NCI-H1417 (cell line): ENCODE measurements around the gene CCDC34.
"Not testable (repeated sequence)": the region's sequence is repeated elsewhere in the genome, so short reads cannot be mapped to it uniquely, and the experiment has no call there.

Experiments
- DNase-seq, 3 experiments: peaks; one replicate each; lab custom pipeline; 2025; lab: John Stamatoyannopoulos, UW

The CCDC34 gene

DNA sequence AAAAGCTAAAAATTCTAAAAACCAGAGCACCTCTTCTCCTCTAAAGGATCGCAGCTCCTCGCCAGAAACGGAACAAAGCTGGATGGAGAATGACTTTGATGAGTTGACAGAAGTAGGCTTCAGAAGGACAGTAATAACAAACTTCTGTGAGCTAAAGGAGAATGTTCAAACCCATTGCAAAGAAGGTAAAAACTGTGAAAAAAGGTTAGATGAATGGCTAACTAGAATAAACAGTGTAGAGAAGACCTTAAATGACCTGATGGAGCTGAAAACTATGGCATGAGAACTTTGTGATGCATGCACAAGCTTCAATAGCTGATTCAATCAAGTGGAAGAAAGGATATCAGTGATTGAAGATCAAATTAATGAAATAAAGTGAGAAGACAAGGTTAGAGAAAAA, 40.8 kb downstream of the CCDC34 start:
- not testable (repeated sequence) for DNase-seq

DNA sequence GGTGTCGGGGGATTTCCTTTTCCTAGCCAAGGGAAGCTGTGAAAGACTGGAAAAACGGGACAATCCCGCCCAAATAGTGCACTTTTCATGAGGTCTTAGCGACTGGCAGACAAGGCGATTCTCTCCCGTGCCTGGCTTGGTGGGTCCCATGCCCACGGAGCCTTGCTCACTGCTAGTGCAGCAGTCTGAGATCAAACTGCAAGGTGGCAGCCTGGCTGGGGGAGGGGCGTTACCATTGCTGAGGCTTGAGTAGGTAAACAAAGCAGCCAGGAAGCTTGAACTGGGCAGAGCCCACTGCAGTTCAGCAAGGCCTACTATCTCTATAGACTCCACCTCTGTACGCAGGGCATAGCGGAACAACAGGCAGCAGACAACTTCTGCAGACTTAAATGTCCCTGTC, 41.7 kb downstream of the CCDC34 start:
- not testable (repeated sequence) for DNase-seq

DNA sequence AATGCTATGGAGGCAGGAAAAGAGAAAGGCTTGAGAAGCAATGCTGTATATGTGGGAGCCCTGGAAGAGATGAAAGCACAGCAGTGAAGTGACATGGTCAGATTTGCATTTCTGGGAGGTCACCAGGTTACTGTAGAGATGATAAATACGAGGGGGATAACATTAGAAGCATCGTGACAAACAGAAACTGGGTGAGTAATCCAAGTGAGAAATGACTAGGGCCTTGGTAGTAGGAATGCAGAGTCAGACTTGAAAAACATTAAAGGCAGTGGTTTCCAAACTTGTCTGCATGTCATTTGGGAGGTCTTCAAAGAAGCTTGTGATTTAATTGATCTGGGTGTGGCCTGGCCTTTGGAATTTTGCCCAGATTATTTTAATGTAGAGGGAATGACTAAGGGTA, 43.9 kb downstream of the CCDC34 start:
- DNase-seq = no peak

DNA sequence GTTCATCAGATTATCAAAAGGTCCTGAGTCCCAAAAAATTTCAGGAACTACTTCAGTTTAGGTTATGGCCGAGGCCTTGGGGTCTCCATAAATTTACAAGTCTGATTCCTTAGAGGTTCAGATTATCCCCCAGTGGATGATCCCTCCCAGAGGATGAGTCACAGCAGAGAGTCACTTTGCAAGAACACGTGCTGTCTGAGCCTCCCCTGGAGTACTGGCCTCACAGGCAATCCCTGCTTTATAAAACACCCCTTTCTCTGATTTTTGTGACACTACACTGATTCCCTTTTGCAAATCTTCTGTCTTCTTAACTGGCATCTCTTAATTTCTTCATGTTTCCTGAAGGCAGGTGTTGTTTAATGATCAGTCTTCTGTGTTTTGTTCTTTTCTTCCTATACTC, 45.3 kb downstream of the CCDC34 start:
- DNase-seq = no peak

DNA sequence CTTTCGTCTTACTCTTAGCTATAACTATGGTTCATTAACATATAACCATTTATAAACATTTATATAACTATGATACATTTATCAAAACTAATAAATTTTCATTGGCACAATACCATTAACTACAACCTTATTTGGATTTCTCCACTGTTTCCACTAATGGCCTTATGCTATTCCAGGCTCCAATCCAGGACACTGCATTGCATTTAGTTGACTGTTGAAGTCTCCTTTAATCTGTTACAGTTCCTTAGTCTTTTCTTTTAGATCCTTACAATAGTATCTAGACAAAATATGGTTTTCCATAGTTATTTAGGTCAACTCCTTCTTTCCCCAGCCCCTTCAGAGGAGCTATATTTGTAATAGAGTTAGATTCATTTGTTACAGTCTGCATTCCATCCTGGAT, 47.2 kb downstream of the CCDC34 start:
- DNase-seq = no peak

DNA sequence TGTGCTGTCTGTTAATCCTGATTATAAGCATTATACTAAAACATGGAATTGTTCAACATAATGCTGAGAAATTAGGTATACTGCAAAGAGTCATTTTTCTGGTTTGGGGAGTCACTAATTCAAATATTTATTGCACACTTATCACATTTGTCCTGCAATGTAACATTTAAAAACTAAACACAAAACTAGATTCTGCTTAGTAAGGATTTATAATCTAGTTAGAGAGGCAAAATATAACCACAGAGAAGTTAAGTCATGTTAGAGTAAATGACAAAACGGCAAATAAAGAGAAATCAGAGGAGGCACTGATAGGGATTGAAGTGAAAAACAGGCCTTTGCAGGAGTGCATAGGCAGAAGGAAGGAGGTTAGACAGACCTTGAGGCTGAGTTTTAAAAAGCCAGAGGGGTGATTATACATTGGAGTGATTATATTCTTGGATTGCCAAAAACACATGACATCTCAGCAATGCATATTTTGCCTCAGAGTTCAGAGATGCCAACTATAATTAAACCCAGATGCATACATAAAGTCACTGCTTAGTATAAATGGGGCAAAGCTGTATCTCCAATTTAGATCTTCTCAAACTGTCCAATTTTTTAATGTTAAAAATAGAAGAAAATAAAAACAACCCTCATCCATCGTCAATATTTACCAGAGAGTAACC, 49.7 kb downstream of the CCDC34 start:
- DNase-seq = no peak

DNA sequence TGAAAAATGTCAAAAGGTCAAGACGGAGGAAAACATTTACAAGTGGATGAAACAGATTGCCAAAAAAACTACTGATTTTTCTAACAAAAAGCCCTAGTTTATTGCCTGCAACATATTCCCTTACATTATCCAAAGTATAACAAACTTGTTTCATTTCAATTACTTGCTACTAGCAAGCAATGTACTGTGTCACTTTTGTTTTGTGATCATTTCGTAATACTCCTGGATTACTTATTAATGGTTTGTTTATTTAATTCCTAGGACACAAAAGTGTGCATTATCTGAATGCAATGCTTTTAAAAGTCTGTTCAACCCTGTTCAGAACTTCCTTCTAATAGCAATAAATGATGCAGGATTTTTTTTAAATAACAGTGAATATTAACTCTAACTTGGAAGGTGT, 50.9 kb downstream of the CCDC34 start:
- DNase-seq = no peak

DNA sequence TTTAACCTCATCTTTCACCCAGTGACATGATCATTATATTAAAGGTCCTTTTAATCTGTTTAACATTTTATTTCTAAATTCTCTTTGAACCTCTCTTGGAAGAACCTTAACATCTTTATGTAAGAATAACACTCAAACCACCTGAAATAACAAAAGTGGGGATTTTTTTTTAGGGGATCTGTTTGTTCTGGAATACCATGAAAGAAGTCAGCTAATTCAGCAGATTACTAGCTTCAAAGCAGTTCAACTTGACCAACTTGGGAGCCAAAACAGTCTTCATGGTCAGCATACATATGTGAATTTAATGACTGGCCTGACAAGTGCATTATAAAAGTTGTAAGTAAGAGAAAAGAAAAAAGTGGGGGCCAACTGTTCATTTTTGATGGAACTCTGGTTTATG, 52.3 kb downstream of the CCDC34 start:
- no peak for DNase-seq

DNA sequence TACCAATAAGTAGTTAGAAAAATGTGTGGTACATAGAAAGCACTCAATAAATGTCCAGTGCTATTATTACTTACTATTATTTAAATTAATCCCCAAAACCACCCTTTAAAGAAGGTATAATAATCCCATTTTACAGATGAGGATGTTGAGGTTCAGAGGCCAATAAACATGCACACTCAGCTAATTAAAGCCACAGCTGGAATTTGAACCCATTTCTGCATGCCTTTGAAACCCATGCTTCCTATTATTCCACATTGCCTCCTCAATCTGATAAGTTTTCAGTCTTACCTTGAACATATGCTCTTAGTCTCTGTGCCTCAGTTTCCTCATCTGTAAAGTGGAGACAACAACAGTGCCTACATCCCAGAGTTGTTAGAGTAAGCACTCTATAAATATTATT, 52.8 kb downstream of the CCDC34 start:
- DNase-seq = no peak

DNA sequence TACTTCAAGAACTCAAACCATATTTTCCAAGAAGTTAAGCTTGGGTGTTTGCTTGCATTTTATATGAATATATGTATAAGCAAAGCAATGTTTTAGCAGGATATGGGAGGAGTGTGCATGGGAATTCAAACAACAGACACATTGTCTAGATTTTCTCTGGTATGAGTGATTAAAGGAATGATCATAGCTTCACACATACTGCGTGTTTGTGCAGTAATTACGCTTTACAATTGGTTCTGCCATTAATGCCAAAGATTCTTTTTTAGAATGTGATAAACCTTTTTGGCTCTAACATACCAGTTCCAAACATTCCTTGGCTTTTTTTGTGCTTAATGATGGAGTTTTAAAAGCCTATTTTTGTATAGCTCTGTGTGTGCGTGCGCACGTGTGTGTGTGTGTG, 54.0 kb downstream of the CCDC34 start:
- DNase-seq = no peak

DNA sequence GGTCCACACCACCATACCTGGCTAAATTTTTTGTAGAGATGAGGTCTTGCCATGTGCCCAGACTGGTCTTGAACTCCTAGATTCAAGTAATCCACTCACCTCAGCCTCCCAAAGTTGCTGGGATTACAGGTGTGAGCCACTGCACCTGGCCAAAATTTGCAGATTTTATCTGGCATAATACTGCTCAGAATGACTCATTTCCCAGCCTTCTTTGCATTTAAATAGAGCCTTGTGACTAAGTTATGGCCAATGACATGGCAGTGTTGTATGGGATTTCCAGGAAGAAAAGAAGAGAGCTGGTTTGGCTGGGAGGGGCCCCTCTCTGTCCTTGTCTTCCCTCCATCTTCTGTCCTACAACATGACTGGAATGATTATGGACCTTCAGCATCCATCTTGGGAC, 55.8 kb downstream of the CCDC34 start:
- DNase-seq = no peak

DNA sequence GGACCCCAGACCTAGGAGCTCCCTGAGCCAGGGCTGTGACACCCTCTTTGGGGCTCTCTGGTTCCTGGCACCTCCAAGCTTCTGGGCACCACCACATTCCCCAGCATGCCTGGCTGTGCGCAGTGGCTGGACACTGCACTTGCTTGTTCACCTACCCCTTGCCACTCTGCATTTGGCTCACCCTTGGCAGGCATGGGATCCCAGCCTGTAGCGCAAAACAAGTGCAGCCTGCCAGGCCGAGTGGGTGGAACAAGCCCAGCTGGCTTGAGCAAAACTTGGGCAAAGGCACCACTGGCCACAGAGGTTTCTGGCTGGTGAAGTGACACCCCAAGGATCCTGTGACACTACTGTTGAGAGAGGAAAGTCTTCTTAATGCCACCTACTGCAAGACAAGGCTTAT, 57.3 kb downstream of the CCDC34 start:
- DNase-seq = no peak

DNA sequence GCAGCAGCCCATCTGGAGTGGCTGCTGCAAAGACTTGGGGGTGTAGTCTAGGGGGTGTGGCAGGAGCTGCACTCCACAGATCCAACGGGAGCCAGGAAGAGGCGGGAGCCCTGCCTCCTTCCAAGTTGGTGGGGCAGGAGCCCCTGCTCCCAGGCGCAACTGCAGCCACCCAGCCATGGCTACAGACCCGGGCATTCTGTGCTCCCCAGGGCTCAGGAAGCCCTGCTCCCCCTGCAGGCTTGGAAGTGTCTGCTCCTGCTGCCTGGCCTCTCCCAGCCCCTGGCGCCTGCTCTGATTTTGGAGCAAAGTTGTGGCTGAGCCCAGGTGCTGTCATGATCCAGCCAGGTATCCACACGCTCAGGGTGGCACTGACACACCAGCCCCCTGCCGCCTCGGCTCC, 58.5 kb downstream of the CCDC34 start:
- DNase-seq = no peak

DNA sequence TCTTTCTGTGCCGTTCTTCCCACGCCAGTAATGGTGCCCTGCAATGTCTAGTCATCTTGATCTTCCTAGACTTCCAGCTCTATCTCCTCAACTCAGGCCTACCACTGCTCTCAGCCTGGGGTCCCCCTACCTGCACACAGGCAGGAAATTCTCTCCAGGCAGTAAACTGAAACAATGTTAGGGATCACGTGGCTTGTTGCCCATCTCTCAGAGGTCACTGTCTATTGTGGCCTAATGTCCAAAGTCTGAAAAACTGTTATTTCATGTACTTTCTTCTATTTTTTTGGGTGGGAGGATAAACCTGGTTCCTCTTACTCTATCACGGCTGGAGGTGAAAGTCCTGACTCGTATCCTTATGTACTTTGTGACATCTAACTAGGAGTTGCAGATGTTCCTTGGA, 59.1 kb downstream of the CCDC34 start:
- no peak for DNase-seq

DNA sequence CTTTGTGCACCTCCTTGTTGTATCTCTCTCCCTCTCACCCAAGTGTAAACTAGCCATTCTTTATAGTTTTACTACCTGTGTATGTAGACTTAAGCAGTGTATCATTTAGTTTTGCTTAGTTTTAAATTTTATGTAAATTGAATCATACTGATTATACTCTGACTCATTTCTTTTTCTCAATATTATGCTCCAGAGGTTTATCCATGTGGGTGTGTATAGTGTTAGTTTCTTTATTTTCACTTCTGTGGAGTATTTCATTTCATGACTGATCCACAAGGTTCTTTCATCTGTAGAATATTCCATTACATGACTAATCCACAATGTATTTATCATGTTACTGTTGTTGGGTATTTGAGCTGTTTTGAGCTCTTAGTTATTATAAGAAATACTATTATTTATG, 62.0 kb downstream of the CCDC34 start:
- no peak for DNase-seq

DNA sequence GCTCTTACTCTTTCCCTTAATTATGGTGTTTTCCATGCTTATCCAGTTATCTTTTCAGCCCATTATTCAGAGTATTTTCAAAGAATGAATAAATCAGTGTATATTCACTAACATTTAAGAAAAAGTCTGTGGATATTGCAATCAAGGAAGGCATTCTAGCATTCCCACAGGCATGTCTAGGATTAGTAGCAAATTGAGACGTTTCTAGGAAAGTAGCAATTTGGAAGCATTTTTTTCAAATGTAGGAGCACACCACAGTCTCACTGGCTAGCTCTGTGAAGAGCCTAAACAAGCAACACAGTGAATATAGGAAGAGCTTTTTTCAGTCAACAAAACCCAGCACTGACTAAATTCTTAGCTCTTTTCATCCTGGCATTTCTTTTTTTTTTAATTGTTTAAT, 65.4 kb downstream of the CCDC34 start:
- no peak for DNase-seq

DNA sequence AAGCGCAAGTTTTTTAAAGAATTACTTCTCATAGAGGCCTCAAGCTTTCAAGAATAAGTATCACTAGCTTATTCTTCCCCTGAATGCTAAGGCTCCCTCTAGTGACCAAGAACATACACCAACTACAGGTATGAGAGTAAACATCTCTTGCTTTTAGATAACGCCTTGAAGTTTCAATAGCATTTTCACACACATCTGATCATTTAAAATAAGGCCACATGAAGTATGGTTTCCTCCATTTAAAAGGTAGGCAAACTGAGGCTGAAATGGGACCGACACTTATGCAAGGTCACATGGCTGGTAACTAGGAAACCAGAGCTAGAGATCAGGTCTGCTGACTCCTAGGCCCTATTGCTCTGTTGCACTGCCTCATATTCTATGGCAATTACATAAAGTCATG, 66.5 kb downstream of the CCDC34 start:
- DNase-seq = peak; percentile 19 to 72 (median 56)

DNA sequence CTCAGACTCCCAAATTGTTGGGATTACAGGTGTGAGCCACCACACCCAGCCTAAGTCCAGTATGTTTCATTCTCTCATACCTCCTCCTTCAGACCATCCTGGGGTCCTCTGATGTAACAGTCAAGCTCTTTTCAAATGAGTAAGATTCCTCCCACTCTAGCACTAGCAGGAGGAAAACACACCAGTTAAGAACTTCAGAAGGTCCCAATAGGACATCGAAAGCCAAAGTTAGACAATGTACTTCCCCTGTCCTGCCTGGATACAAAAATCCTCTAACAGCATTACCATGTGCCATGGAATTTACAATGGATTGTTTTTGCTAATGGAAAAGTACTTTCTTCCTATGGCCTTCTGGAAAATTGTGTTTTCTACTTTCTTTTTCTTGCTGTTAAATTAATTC, 67.1 kb downstream of the CCDC34 start:
- no peak for DNase-seq

DNA sequence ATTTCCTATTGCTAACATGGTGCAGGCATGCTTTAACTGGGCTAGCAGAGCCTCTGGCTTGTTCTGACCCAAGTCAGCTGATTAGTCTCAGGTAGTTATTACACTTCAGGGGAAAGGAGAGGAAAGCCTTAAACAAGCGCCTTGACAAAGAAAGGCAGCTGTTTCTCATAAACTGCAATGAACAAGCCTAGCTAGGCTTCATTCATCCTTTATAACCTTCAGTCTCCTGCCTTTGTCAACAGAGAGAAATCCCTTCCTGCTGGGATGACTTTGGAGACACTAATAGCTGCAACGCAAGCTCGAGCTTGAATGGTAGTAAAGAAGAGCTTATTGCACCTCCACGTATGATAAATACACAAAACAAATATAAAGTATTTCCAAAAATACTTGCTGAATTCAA, 68.4 kb downstream of the CCDC34 start:
- peak; percentile 25 to 78 (median 39) for DNase-seq

DNA sequence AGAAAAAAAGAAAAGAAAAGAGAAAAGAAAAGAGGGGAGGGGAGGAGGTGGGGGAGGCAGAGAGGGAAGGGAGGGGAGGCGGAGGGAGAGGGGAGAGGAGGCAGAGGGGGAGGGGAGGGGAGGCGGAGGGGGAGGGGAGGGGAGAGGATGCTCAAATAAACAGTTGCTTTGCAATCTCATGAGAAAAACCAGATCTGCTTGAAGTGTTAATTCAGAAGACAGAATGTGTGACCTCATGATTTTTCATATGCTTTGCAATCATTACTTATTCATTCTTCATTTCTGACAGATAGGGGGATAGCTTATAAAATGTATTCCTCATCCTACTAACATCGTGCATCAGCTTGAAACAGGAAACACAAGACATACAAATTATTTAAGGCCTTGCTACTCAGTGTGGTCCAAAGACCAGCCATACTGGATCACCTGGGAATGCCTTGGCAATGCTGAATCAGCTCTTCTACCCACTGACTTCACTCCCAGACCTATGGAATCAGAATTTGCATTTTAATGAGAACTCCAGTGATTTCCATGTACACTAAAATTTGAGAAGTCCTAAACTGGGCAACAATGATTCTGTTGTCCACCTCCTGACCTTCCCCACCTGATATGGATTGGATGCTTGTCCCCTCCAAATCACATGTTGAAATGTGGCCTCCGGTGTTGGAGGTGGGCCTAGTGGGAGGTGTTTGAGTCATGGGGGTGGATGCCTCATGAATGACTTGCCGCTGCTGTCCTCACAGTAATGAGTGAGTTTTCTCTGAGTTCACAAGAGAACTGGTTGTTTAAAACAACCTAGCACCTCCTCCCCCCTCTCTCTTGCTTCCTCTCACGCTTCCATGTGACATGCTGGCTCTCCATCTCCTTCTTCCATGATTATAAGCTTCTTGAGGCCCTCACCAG, 69.2 kb downstream of the CCDC34 start:
- DNase-seq = no peak

DNA sequence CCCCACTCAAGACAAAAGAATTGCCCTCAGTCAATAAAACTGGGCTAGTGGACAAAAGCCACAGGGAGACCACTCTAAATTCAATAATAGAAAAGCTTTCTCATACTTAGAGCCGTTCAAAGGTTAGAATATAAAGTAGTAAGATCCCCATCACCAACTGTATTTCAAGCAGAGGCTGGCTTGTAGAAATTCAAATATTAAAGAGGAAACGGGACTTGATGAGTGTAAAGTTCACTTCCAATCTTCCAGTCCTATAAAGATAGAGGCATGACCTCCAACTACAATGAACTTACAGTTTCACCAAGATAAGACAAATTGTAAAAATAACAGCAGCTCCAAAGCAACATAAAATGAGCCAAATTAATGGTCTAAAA, 70.4 kb downstream of the CCDC34 start:
- DNase-seq = no peak

DNA sequence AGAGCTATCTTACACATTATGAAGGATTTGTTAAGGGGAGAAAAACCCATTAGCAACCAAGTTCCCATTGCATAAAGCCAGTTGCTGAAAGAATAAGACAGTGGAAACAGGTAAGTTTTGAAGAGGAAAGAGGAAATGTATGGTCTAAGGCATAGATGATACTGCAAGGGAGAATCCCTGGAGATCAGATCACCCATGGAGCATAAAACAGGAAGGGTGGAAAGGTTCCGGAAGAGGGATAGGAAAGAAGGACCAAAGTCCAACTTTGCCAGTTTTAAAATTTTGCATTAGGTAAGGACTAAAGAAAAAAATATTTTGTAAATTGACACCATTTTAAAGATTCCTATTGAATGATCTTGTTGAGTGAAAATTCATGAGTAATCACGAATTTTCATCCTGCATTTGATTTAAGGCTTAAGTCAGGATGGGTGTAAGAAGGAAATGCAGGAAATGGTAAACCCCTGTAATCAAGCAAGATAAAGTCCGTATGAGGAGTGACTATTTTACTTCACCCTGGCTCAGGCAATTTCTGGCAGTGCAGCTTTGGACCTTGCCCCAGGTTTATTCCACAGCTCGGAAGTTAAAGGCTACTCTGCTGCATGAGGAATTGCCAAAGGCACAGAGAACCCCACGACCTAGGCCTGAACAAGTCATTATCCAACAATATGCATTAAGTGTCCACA, 70.9 kb downstream of the CCDC34 start:
- DNase-seq = no peak

DNA sequence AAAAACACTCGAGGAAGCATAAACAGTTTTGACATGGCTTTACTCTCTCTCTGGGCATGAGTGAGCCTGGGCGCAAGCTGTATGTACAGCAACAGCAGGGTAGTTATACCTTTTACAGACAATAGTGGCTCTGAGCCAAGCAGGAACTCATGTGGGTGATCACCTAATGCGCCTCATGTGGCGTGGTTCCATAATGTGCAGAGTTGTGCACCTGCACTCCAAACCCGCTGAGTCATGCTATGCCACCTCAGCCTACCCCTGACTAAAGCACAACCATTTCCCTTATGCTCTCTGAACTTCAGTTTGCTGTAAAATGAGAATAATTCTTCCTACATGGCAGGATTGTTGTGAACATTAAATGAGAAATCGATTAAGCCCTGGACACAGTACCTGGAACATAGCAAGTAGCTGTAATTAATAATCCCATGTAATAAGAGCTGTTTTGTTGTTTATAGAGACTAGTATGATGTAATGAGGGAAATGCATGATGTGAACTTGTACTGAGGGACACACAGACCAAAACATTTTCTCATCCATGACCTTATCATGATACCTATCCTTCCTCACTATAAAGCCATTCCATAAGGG, 71.6 kb downstream of the CCDC34 start:
- peak in 1 of 3 experiments; percentile 6 for DNase-seq
